Duodenal mucosa (tissue), 2 donors: ENCODE data around the gene HOXA5.

Experiments
- H3K27ac ChIP-seq: one replicate; pipeline ENCODE4 v1.7.0; 2013; ENCODE audit warnings: low read depth, low read length
- H3K27me3 ChIP-seq, 2 donors: one replicate each; pipeline ENCODE4 v1.7.0; 2013; ENCODE audit warnings: low read length in 2 of 2, control low read depth in 1 of 2; ENCODE audit not compliant: insufficient read depth in 2 of 2, control insufficient read depth in 1 of 2
- H3K36me3 ChIP-seq, 2 donors: one replicate each; pipeline ENCODE4 v1.7.0; 2013; ENCODE audit warnings: low read length in 2 of 2, control low read depth in 1 of 2; ENCODE audit not compliant: insufficient read depth in 2 of 2, control insufficient read depth in 1 of 2
- H3K4me1 ChIP-seq, 2 donors: one replicate each; pipeline ENCODE4 v1.7.0; 2013; ENCODE audit warnings: low read length in 2 of 2, control low read depth in 1 of 2; ENCODE audit not compliant: insufficient read depth in 2 of 2, control insufficient read depth in 1 of 2
- H3K4me3 ChIP-seq, 2 donors: one replicate each; pipeline ENCODE4 v1.7.0; 2013; ENCODE audit warnings: low read length in 2 of 2, low read depth in 1 of 2
- H3K9ac ChIP-seq, 2 donors: one replicate each; pipeline ENCODE4 v1.7.0; 2013; ENCODE audit warnings: low read length in 2 of 2, low read depth in 1 of 2
- H3K9me3 ChIP-seq, 2 donors: one replicate each; pipeline ENCODE4 v1.7.0; 2013; ENCODE audit warnings: low read length in 2 of 2, control low read depth in 1 of 2; ENCODE audit not compliant: control insufficient read depth in 1 of 2

HOXA5 gene

DNA sequence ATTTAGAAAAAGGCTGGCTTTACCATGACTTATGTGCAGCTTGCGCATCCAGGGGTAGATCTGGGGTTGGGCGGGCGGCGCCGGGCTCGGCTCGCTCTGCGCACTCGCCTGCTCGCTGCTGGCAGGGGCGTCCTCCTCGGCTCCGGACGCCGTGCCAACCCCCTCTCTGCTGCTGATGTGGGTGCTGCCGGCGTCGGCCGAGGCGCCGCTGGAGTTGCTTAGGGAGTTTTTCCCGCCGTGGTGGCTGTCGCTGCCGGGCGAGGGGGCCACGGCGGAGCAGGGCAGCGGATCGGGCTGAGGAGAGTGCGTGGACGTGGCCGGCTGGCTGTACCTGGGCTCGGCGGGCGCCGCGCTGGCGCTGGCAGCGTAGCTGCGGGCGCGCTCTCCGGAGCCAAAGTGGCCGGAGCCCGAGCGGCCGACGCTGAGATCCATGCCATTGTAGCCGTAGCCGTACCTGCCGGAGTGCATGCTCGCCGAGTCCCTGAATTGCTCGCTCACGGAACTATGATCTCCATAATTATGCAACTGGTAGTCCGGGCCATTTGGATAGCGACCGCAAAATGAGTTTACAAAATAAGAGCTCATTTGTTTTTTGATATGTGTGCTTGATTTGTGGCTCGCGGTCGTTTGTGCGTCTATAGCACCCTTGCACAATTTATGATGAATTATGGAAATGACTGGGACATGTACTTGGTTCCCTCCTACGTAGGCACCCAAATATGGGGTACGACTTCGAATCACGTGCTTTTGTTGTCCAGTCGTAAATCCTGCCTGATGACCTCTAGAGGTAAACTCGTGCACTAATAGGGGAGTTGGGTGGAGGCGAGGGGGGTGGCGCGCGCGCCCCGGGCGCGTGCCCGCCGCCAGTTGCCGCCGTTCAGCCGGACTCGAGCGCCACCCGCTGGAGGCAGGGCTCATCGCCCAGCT is at the start of gene HOXA5:
Gene HOXA5, minus strand, starts transcription at position 659 of the 927 bp plus-strand sequence. Its CDS starts 74 bp downstream, at position 585.
- H3K4me3 ChIP-seq, result peak within 1 kb of the TSS; percentile 71 to 75
- peak within 1 kb of the TSS; percentile 70 to 74 for H3K9ac ChIP-seq
- no peaks in the 10 kb centered on the region for H3K36me3 ChIP-seq
- H3K9me3 ChIP-seq, result no peaks in the 10 kb centered on the region
- peaks cover 65 to 67% of the 10 kb centered on the region in 2 donors for H3K27me3 ChIP-seq
- peaks cover 9 to 24% of the 10 kb centered on the region in 2 donors for H3K4me1 ChIP-seq
- H3K27ac ChIP-seq, result peak within 1 kb of the TSS; percentile 78

DNA sequence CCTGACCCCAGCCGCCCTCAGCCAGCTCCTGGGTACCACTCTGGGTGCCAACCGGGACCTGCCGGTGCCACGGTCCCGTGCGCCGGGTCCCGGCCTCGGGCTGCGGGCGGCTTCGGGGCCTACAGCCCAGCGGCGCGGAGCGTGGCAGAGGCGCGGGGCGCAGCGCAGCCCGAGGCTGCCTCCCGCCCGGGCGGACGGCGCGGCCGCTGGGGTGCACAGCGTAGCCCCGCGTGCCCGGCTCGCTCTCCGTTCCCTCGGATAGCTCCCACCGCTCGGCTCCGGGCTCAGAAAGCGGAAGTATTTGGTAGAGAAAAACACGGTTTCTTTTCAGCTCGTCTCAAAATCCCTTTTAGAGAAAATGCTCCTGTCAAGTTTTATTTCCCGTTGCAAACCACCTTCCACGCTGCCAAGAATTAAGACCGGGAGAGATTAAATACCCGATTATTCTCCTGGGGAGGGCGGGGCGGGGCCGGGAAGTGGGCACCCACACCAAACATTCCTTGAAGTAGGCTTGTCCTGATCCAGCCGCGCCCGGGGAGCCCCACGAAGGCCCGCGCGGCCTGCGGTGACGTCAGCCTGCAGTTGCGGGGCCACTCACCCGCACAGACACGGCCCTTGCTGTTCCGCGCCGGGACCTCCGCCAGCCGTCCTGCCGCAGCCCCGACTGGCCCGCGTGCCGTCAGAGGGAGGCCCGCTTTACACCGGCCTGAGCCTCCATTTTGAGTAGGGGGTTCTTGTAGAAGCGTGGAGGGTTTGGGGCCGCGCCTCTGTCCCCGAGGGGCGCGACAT is 49.3 kb upstream of the HOXA5 start:
- Histone ChIP-seq H3K9ac (no peak overlapping the region), H3K27ac (no peak overlapping the region), H3K9me3 (no peaks in the 10 kb centered on the region), H3K36me3 (no peaks in the 10 kb centered on the region), H3K4me3 (peak overlapping the region in 1 of 2 donors; percentile 36), H3K27me3 (peaks cover 87 to 98% of the 10 kb centered on the region in 2 donors), H3K4me1 (peaks cover 13 to 20% of the 10 kb centered on the region in 2 donors)

DNA sequence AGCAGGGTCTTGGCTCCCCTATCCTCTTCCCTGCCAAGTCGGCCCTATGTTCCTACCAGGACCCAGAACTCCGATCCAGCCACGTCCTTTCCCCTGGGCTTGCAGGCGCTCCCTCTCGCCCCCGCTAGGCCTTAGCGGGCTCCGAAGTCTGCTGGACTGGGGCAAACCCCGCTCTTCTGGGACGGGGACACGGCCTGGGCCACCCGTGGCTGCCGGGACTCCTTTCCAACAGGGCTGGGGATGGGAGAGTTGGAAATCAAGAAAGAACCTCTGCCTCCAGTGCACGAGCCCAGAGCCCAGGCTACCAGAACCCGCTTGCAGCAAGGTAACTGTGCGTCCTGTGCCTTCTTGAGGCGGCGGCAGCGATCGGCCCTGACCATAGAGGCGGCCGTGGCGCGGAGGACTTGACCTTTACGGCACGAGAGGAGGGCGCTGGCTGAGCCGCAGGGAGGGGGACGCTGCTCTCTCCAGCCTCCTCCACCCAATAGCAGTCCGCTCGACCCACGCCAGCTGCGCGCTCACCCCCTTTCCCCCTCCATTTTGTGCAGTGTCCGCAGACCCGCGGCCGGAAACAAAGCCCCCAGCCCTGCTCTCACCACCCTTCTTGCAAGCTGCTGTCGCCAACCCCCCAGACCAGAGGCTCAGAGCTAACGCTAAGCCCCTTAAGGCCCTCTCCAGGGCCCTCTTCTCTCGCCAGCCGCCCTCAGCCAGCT is 48.5 kb upstream of the HOXA5 start:
- Histone ChIP-seq H3K36me3 (no peaks in the 10 kb centered on the region), H3K27me3 (peaks cover 87 to 98% of the 10 kb centered on the region in 2 donors), H3K9me3 (no peaks in the 10 kb centered on the region), H3K4me1 (peaks cover 13 to 20% of the 10 kb centered on the region in 2 donors), H3K27ac (no peak overlapping the region), H3K4me3 (no peak overlapping the region), H3K9ac (no peak overlapping the region)

DNA sequence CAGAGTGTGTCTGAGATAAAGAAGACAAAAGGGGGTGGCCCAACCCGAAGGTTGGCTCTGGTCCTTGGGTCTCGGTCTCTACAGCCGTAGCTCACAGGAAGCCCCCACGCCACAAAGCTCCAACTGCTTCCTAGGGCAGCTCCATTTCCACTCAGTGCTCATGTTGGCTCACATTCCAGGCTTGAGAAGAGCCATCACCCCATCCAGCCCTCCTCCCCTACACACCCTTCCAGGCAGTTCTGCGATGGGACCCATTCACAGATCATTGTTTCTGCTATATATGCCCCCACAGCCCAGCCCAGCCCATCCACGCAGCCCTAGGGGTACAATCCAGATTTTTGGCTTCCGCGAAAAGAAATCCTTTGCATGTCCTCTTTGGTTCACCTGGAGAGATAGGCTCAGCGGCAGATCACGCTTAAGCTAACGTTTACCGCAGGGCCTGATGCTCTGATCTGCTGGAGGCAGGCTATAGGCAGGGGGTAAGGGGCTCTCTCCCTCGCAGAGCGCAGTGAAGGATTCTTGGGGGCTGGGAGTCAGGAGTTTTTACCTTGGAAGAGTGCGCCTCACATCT is 47.8 kb upstream of the HOXA5 start:
- no peaks in the 10 kb centered on the region for H3K36me3 ChIP-seq
- no peak overlapping the region for H3K9ac ChIP-seq
- H3K9me3 ChIP-seq, result no peaks in the 10 kb centered on the region
- no peak overlapping the region for H3K27ac ChIP-seq
- H3K27me3 ChIP-seq, result peaks cover 95 to 97% of the 10 kb centered on the region in 2 donors
- H3K4me3 ChIP-seq, result no peak overlapping the region
- H3K4me1 ChIP-seq, result peaks cover 13 to 20% of the 10 kb centered on the region in 2 donors

DNA sequence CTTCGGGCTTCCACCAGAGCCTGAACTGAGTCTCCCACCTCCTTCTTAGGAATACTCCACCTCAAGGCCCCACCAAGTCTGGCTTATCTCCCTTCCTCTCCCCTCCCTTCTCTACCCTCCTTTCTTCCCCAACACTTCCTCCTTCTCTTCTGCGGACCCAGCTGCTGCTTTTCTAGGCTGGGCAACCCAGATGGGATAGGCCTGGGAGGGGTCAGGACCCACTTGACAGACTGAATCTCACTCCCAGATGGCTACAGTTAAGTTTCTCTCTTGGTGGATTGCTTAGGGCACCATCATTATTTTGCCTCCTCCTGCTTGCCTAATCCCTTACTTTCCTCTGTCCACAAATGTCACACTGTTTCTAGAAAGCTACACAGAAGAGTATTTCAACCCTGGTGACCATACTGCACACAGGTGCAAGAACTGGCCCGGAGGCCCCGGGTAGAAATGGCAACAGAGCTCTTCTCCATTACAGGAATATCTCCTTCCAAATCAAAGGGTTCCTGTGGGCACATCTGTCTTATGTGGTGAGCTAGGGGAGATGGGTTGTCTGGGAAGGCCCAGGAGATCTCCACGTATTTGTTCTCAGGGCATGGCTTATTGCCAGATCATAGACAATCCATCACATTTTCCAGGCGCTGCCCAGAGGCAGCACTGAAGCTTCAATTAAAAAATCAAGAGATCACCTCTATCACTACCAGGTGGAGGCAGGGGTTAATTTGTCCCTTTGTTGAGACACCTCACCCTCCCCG is 46.7 kb upstream of the HOXA5 start:
- H3K36me3 ChIP-seq, result no peaks in the 10 kb centered on the region
- no peak overlapping the region for H3K9ac ChIP-seq
- H3K4me1 ChIP-seq, result peaks cover 13 to 20% of the 10 kb centered on the region in 2 donors
- no peak overlapping the region for H3K27ac ChIP-seq
- H3K4me3 ChIP-seq, result no peak overlapping the region
- H3K27me3 ChIP-seq, result peaks cover 98 to 99% of the 10 kb centered on the region in 2 donors
- H3K9me3 ChIP-seq, result no peaks in the 10 kb centered on the region

DNA sequence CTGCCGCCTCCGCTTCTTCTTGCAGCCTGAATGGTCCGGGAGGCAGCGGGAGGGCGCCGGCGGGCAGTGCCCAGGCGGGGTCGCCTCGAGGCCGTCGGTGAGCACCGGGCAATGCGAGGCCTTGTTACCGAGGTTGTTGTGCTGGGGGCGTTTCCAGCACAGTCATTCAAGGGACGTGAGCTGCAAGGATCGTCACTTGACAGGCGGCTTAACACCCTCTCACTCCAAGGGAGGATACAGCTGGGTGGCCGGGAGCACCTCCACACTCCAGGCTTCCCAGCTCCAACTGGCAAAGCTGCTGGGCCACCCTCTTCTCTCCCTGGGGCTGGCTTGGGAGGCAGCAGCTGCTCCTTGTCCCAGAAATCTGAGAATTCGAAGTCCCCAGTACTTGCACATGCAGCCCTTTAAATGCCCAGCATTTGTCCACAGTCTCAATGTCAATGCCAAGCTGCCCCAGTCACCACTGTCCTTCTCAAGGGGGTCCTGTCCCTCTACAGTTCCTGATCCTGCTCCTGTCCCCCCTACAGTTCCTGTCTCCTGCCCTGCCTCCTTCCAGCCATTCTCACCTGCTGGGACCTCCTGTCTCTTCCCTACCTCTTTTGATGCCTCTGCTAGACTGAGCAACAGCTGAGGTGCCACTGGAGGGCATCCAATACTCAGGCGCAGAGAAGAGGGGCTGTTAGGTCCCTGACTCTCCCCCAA is 46.0 kb upstream of the HOXA5 start:
- peaks cover 15 to 27% of the 10 kb centered on the region in 2 donors for H3K4me1 ChIP-seq
- H3K36me3 ChIP-seq, result no peaks in the 10 kb centered on the region
- no peak overlapping the region for H3K27ac ChIP-seq
- peaks cover 98 to 99% of the 10 kb centered on the region in 2 donors for H3K27me3 ChIP-seq
- no peak overlapping the region for H3K9ac ChIP-seq
- no peak overlapping the region for H3K4me3 ChIP-seq
- H3K9me3 ChIP-seq, result no peaks in the 10 kb centered on the region

DNA sequence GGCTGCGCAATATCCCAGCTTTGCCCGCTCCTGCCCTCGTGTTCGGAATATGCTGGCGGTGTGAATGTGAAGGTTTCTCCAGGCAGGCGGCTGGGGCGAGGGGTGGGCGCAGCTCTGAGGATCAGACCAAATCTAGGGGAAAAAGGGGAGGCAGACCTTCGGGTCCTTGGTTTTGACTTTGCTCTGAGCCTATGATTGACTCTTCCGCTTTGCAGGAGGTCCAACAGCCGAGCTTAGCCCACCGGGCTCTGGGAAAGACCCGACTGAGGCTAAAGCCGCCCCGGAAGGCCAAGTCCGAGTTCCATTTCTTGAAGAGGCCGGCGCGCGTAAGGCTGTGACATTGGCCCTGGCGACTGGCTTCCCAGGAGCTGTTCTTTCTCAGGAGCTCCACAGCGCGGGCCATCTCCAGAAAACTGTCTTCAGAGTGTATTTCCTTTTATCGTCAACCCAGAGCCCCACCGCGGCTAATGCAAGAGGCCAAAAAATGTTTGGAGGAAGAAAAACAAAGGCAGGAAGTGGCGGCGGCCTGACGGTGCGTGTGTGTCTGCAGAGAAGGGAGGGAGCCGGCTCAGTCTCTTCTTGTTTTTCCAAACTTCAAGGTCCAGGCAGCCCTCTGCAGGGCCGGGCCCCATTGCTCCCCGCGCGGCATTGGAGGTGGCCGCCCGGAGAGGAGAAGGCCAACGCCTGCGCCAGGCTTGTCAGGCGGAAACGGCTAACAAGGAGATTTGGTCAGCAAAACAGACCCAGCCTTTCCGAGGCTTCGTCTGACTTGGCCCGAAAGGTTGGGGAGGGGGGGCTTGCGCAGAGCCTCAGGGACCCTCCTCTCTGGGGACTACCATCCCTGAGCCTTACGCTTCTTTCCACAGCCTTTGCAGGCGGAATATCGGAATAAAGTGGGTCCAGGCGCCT is 45.2 kb upstream of the HOXA5 start:
- no peaks in the 10 kb centered on the region for H3K9me3 ChIP-seq
- peaks cover 20 to 31% of the 10 kb centered on the region in 2 donors for H3K4me1 ChIP-seq
- no peak overlapping the region for H3K9ac ChIP-seq
- no peak overlapping the region for H3K27ac ChIP-seq
- H3K36me3 ChIP-seq, result no peaks in the 10 kb centered on the region
- peaks cover 97 to 98% of the 10 kb centered on the region in 2 donors for H3K27me3 ChIP-seq
- peak overlapping the region; percentile 24 to 28 for H3K4me3 ChIP-seq
